ENCODE results near the gene CYGB.

DNA sequence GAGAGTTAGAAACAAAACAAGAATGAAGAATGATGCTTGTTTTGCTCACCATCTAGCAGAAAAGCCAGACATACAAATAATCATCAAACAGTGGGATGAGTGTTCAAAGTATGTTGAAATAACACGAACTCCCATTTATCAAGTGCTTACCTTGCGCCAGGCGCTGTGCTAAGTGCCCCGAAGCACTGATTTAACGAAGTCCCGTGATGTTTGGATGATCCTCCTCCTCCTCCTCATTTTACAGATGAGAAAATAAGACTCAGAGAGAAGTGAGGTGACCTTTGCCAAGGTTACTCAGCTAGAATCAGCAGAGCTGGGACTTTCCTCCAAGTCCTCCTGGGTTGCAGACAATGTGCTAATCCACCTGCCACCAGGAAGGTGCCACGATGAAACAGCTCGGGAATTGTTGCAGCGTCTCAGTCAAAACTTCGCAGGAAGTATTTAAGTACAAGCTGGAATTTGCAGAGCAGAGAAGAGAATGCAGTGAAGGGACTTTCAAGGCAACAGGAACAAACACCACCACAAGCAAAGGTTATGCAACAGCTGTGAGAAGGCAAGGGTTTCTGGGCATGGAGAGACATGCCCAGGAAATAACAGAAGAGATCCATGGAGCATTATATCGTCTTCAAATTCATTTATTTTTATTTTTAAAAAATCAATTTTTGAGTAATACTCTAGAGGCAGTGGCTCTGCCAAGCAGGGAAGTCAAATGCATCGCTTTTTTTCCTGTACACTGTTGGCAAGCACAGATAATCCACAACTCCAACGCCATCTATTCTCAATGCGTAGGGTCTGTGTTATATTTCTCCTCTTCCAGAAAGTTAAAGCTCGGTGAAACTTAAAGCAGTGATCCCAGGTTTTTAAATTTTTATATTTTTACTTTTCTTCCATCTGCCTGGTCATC is 13.5 kb upstream of the CYGB start:
- no peak for TF ChIP-seq EZH2 (IDR thresholded peaks at IDR 0.05)
- no peak for TF ChIP-seq FOXP2 (optimal IDR thresholded peaks at IDR 0.05; ENCODE audit: control extremely low read depth, extremely low read length, insufficient read depth)
- TF ChIP-seq POLR2AphosphoS5 (IDR thresholded peaks at IDR 0.05; ENCODE audit: borderline replicate concordance, low read depth, low read length) = no peak
